ENCODE results near the gene CCNI. TPM values are rescaled to one million over a fixed set of nuclear protein-coding genes. Genes with fewer than 3 reads are reported as not detected.

The CCNI gene
- total and polyA plus RNA-seq, 2 of the 13 experiments (the other 11 are each of a cell fraction or from before 2014, with no cell fraction given), result 43.5 to 122 TPM

- TF ChIP-seq EEA1 (CRISPR knock-in tag; IDR thresholded peaks at IDR 0.05; ENCODE audit: borderline replicate concordance), result peak; percentile 31; the same call in 1 of the 2 replicates
- TF ChIP-seq MED8 (CRISPR knock-in tag; IDR thresholded peaks at IDR 0.05; ENCODE audit: insufficient replicate concordance), result peak; percentile 56
- TF ChIP-seq FOXK1 (CRISPR knock-in tag; IDR thresholded peaks at IDR 0.05; ENCODE audit: borderline replicate concordance, low read depth), result peak; percentile 88; the same call in 1 of the 2 replicates
- no peak for TF ChIP-seq MYNN (CRISPR knock-in tag; IDR thresholded peaks at IDR 0.05; ENCODE audit: low read depth)
- no peak for TF ChIP-seq BRCA1 (CRISPR knock-in tag; IDR thresholded peaks at IDR 0.05)
- TF ChIP-seq SMAD1 (CRISPR knock-in tag; IDR thresholded peaks at IDR 0.05; ENCODE audit: borderline replicate concordance, low read depth), result peak; percentile 76; the same call in 1 of the 2 replicates
- TF ChIP-seq ZNF879 (CRISPR knock-in tag; IDR thresholded peaks at IDR 0.05), result no peak
- no peak for TF ChIP-seq RORA (CRISPR knock-in tag; IDR thresholded peaks at IDR 0.05)
- TF ChIP-seq ZBTB7B (CRISPR knock-in tag; IDR thresholded peaks at IDR 0.05), result peak; percentile 79
- TF ChIP-seq ZNF740 (CRISPR knock-in tag; IDR thresholded peaks at IDR 0.05), result peak; percentile 43; the same call in 1 of the 2 replicates
- TF ChIP-seq ZNF674 (CRISPR knock-in tag; IDR thresholded peaks at IDR 0.05; ENCODE audit: low read depth), result no peak
- peak; percentile 56 for TF ChIP-seq RXRA (CRISPR knock-in tag; IDR thresholded peaks at IDR 0.05)
- TF ChIP-seq ZSCAN5A (CRISPR knock-in tag; IDR thresholded peaks at IDR 0.05; ENCODE audit: borderline replicate concordance), result peak; percentile 96
- peak; percentile 80 for TF ChIP-seq TBX2 (CRISPR knock-in tag; IDR thresholded peaks at IDR 0.05; ENCODE audit: borderline replicate concordance)
- 0 out of 2 replicates have a peak, but pooled peaks have one; percentile 63 for TF ChIP-seq POGK (CRISPR knock-in tag; conservative IDR thresholded peaks at IDR 0.05)
- TF ChIP-seq NR2F2 (IDR thresholded peaks at IDR 0.05; ENCODE audit: borderline replicate concordance, low read depth), result peak; percentile 52; the same call in 1 of the 2 replicates
- peak; percentile 89; the same call in 1 of the 2 replicates for TF ChIP-seq ZSCAN31 (CRISPR knock-in tag; IDR thresholded peaks at IDR 0.05; ENCODE audit: low read depth)
- TF ChIP-seq U2AF2 (IDR thresholded peaks at IDR 0.05; ENCODE audit: low read depth, low read length), result peak; percentile 97
- no peak for TF ChIP-seq NBN (conservative IDR thresholded peaks at IDR 0.05)
- peak; percentile 82; the same call in 1 of the 2 replicates for TF ChIP-seq ZHX1 (CRISPR knock-in tag; IDR thresholded peaks at IDR 0.05; ENCODE audit: low read depth)
- TF ChIP-seq ZSCAN29 (CRISPR knock-in tag; conservative IDR thresholded peaks at IDR 0.05), result no peak; the same call in 1 of the 2 replicates
Observed at GRCh38 chr4:77075869-77076799, at the start of gene CCNI (continued).
